ENCODE data around the gene COL15A1.

GRCh38 chr9:98971915-98972223 lies 28.2 kb downstream of the COL15A1 start:
- TF ChIP-seq EZH2phosphoT487 (IDR thresholded peaks at IDR 0.05; ENCODE audit: borderline replicate concordance) (no peak), CTCF (conservative IDR thresholded peaks at IDR 0.05; ENCODE audit: low read length) (no peak)
